SK-N-DZ (cell line): Measurements from ENCODE around the gene POPDC2. TPM values are rescaled to one million over a fixed set of nuclear protein-coding genes. Genes with fewer than 3 reads are reported as not detected.
A peak's percentile ranks its signal among the peaks of the same experiment; 100 is the strongest.
"Not testable (repeated sequence)": the region's sequence is repeated elsewhere in the genome, so short reads cannot be mapped to it uniquely, and the experiment has no call there.

Experiments
- DNase-seq: peaks from one replicate; pipeline ENCODE4 v3.0.0-alpha.2; 2015; ENCODE audit warnings: low spot score
- polyA plus RNA-seq, 2 experiments: library from polyadenylated mRNA; depleted of rRNA; stranded (reverse); fragments of >200 nt; gene quantifications; 2 replicates each; pipeline ENCODE4 v1.2.3, GENCODE V29; 2014

The POPDC2 gene
- polyA plus RNA-seq (2014; cell fraction: cytosol; rRNA removed), result 0.17 and 1.8 TPM in 2 replicates
- 0.50 and 1.8 TPM in 2 replicates for polyA plus RNA-seq (2014; cell fraction: nucleus; rRNA removed)

GRCh38 chr3:119660474-119661440, at the start of gene POPDC2:
Gene POPDC2, minus strand, starts transcription at chr3:119660589. Its CDS starts 166 bp downstream, at chr3:119660423.
- peak; percentile 73 for DNase-seq

GRCh38 chr3:119703820-119704531, 43.6 kb upstream of the POPDC2 start:
- DNase-seq, result no peak

- peak; percentile 93 for DNase-seq
These were observed 42.4 kb upstream of the POPDC2 start, which contains the start of gene CFAP91 for GRCh38 chr3:119702530-119703527. Gene CFAP91, plus strand, starts transcription at chr3:119703022. Its CDS starts 77 bp downstream, at chr3:119703099.

- no peak for DNase-seq
These were observed 40.7 kb upstream of the POPDC2 start for GRCh38 chr3:119700920-119701734.

GRCh38 chr3:119700269-119700919, 40.0 kb upstream of the POPDC2 start:
- DNase-seq, result no peak

- no peak for DNase-seq
These were observed 37.0 kb upstream of the POPDC2 start for GRCh38 chr3:119697394-119697793.

GRCh38 chr3:119695480-119695879, 35.1 kb upstream of the POPDC2 start:
- DNase-seq, result peak; percentile 9

- peak; percentile 13 for DNase-seq
These were observed 29.8 kb upstream of the POPDC2 start for GRCh38 chr3:119690043-119690656.

- no peak for DNase-seq
These were observed 23.0 kb upstream of the POPDC2 start for GRCh38 chr3:119683421-119683820.

GRCh38 chr3:119681279-119681678, 20.9 kb upstream of the POPDC2 start:
- peak; percentile 31 for DNase-seq

- no peak for DNase-seq
These were observed 19.5 kb upstream of the POPDC2 start for GRCh38 chr3:119679874-119680273.

- DNase-seq, result not testable (repeated sequence)
These were observed 17.8 kb upstream of the POPDC2 start for GRCh38 chr3:119678209-119678608.

GRCh38 chr3:119677641-119677934, 17.2 kb upstream of the POPDC2 start:
- DNase-seq, result no peak

- peak; percentile 98 for DNase-seq
These were observed 16.6 kb upstream of the POPDC2 start, which contains the start of gene COX17 for GRCh38 chr3:119676771-119677640. Gene COX17, minus strand, starts transcription at chr3:119677406. Its CDS starts 96 bp downstream, at chr3:119677310.

GRCh38 chr3:119676020-119676419, 15.6 kb upstream of the POPDC2 start:
- DNase-seq, result peak; percentile 5

- DNase-seq, result peak; percentile 3
These were observed 14.9 kb upstream of the POPDC2 start for GRCh38 chr3:119675188-119675874.

GRCh38 chr3:119673875-119674274, 13.5 kb upstream of the POPDC2 start:
- no peak for DNase-seq
